Smooth muscle cell of the brain vasculature (primary cell): ENCODE results near the gene TOX3.

Source experiments
- DNase-seq: peaks from one replicate; pipeline ENCODE4 v3.0.0-alpha.2; 2012; ENCODE audit warnings: low read depth, low spot score

Gene TOX3

DNA sequence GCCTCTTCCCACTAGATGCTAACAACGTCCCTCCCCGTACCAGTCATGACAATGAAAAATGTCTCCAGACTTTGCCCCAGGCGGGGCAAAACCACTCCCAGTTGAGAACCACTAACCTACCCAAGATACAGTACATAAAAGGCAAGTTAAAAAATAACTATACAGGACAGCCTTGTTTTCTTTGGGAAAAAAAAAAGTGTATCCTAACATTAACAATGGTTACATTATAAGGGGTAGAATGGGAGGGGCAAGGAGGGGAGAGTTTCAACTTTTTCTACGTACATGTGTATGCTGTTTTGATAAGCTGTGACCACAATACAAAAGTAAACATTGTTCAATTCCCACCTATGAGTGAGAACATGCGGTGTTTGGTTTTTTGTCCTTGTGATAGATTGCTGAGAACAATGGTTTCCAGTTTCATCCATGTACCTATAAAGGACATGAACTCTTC, 94.9 kb downstream of the TOX3 start:
- DNase-seq, result no peak

DNA sequence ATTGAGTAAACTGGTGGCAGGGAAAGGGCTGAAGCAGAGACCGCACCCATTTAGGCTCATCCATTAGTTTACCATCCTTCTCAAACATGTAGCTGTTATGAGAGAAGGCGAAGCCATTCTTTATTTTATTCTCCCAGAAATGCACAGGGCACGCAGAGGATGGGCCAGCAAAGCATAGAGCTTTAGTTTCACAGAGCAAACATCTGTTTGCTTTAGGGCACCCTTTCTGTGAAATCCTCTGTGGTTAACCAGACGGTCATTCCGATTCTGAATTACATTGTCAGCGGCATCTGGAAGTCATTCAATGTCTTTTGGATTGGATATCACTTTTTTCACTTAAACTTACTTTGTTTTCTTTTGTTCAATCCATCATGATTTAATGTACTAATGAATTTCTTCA, 96.0 kb downstream of the TOX3 start:
- DNase-seq, result no peak

DNA sequence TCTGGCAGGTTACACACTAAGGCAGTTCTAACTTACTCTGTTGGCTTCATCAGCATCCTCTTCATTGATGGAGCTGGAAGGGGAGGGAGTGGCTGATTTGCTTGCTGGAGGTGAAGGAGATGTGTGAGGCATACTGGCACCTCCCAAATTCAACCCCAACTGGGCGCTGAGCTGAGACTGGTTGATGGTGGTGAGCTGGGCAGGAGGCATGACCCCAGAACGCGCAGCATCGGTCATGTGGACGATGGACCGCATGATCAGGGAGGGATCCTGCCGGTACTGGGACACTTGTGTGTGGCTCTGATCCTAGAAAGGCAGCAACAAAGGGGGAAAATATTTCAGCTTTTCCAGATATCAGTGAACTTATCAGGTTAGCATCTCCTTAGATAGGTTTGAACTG, 96.7 kb downstream of the TOX3 start:
- no peak for DNase-seq

DNA sequence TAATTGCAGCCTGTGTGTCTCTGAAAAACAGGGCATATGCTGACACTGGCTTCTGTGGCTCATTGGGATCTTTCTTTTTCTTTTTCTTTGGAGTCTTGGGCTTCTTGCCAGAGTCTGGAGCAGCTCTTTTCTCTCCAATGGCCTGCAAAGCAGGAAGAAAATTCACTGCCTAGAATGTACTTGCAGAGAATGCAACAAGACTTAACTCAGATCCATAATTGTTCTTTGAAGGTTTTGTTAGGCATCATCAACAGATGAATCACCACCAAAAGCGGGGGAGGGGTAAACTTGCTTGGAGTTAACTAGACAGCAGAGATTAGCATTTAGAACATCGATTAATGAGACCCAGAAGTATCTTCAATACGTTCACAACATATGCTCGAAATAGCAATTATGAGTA, 100.9 kb downstream of the TOX3 start:
- DNase-seq, result no peak

DNA sequence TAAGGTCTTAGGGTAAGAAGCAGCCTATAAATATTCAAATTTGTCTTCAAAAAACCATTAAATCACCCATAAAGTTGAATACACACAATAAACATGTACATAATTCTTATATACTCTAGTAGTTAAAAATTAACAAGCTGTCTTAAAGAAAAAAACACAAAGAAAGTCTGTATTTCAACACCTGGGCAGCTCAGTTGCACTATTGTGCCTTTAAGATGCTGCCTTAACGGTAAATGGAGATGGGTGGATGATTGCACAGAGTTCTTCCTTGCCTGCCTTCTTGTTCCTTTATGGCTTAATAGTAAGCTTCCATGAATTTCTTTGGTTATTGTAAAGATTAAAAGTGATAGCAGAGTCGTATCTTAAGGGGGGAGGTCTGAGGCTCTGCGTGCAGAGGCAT, 105.1 kb downstream of the TOX3 start:
- no peak for DNase-seq

DNA sequence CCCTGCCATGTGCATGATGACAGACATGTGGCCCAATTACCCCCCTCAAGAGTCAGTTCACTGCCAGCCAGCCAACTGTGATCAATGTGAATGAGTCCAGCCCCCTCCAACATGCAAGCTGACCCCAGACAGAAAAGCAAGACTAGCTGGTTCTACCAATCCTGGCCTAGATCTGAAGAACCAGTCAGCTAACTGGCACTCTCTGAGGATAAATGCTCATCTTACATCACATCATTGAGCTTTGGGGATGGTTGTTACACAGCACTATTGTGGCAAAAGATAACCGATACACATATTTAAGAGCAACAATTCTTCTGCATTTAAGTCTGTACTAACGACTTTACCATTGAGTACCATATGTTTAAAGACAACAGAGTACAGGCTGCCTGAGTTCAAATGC, 106.7 kb downstream of the TOX3 start:
- no peak for DNase-seq

DNA sequence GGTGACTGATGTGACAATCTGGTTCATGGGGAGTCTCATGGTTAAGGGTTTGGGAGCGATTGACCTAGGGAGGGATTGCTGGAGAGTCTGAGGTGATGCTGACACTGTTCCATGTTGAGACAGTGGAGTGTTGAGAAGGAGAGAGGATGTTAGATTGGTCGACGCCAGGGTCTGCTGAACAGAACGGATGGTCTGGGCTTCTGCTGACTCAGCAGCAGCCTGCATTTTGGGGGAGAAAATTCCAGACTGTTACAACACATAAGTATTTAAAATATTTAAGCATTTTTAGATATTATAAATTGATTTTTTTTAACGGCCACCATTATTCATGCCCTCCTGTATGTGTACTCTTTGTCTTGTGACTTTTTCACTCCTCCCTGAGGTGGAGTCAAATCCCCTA, 107.2 kb downstream of the TOX3 start:
- DNase-seq, result no peak

DNA sequence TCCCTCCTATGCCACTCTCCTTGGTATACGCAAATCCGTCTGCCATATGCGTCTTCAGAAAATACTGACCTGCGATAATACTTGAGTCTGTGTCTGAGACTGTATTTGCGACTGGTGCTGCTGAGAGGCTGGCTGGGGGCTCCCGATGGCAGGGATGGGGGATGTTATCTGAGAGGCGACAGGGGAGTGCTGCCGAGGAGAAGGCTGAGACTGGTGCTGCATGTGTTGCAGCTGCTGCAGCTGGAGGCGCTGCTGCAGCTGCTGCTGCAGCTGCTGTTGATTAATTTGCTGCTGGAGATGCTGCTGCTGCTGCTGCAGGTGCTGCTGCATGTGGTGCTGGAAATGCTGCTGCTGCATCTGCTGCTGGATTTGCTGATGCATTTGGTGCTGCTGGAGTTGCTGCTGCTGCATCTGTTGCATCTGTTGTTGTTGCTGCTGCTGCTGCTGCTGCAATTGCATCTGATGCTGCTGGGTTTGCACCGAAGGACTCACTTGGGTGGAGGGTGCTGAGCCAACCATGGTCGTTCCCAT, 107.7 kb downstream of the TOX3 start:
- no peak for DNase-seq

DNA sequence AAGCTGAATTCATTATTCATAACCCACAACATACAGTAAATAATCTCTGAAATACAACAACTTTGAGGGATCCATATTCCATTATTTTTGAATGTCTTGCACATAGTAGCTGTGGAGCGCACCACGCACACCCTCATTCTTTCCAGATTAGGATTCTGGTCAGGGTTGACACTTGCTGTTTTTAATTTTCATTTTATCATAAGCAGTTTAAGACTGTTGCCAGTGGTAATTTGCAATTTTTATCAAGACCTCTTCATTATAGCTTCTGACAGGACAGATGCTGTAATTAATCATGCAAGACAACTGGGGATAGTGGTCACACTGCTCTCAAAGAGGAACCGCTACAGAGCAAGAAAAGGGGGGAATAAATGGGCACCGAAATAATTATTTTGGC, 109.7 kb downstream of the TOX3 start:
- no peak for DNase-seq

DNA sequence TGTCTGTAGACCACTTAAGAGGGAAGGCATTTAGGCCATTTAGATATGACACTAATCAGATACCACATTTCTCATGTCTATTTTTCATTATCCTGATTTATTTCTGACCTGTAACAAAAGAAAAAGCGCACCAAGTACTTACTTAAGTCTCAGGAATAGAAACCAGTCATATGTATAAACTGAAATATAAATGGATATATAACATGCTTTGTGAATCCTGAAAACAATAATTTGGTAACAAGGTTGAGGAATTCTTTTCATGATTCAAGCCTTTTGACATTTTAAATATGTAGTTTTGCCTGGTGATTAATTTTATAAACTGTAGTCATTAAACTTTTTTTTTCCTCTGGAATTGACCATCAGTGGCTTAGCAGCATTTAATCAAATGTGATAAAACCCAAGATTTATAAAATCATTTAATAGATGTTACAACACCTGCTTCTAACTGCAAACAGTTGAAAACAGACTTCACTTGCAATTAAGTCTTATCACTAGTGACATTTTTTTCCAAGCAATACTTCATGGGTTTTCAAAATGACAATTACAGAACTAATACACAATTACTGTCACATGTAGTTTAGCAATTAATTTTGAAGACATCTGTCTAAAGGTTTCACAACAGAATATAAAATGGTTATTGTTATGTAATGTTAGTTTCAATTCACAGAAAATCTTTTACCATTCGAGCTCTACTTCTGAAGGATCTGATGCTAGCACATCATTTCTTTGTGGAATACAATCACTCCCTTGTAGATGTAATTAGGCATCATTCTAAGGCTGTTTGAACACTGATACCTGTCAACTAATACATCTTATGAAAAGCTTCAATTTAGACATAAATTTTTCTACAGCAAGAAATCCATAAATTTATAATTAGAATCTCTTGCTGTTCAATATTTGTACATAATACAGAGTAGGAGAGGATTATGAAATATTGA, 110.3 kb downstream of the TOX3 start:
- no peak for DNase-seq

DNA sequence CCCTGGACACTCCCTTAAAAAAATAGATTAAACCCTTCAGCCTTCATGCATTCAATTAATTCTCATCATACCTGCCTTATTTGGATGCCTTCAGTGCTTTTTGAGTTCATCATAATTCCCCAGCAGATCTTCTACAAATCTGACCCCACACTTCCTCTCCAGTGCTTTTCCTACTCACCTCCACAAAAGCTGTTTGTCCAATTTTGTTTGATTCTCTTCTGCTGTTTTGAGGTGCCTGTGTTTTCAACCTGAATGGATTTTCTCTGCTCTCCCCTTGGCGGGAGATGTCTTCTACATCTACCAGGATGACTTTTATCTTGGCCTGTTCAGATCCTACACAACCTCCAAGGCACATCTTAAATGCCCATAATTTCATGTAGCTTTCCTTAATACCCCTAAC, 112.7 kb downstream of the TOX3 start:
- no peak for DNase-seq

DNA sequence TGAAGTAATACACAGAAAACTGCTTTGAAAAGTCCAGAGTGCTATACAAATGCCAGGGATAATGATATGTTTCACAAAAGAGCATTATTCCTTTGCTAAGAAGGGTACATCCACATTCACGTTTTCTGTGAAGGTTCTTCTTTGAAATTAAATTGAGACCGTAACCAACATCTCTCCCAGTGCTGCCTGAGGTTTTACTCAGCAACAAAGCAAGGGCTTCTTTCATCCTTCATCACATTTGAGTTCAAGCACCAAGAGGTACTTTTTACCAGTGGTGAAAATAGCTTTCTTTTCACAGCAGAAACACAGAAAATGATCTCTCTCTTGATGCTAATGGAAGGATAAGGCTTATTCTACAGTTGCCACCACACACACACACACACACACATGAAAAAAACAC, 113.3 kb downstream of the TOX3 start:
- no peak for DNase-seq

DNA sequence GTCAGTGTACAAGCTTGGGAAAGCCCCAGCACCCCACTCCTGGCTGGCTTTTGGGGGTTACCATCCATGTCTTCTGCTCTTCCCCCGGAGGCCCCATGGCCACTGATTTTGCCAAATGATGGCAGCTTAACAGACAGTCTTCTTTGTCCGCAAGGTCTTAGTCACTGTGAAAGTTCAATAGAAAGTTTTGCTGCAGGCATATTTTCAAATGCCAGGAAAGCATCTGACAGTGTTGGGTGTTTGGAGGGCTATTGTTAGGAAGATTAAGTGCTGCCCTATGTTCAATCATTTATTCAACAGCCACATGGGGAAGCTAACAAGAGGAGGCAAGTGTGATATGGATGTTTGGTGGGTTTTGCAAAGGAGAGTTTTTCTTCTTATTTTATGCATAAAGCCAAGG, 122.4 kb downstream of the TOX3 start:
- DNase-seq, result no peak

DNA sequence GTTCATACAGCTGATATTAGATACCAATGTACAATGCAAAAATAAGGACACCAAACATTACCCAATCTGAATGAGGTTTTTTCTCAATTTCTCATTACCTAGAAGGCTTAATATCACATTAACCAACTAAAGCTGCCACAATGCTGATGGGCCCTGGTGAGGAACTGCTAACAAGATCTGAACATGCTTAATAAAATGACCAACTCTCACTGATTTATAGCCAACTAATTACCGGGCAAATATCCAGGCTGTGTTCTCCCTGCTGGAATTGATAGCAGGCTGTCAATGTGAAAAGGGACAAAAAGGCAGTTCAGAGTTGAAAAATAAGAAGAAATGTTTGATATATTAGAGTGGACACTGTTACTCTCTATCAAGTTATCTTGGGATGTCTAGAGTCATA, 124.6 kb downstream of the TOX3 start:
- no peak for DNase-seq

DNA sequence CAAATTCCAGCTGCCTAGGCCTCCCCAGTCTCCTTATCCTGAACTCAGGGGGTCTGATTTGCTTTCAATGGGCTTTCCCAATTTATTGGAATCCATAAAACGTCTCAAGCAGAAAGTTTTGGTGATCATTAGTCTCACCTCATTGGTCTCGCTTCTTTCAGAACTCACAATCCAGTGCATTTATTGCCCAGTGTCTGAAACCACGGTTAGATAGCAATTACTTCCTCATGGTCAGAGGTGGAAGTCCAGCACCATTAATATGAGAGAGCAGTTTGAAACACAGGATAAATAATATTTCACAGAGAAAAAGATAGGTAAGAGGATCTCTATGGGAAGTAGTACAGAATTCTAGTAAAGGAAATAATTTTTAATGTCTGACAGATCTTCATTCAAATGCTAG, 128.7 kb downstream of the TOX3 start:
- DNase-seq, result no peak

DNA sequence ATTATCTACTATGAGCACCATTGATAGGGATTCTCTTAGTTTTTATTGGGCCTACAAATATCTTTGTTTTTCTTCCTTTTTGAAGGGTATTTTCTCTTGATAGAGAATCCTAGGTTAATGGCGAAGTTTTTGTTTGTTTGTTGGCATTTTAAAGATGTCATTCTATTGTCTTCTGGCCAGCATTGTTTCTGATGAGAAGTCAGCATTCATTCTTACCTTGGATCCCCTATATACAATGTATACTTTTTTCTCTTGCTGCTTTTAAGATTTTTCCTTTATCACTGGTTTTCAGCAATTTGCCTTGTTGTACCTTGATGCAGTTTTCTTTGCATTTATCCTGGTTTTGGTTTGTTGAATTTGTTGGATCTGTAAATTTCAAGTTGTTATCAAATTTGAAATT, 130.1 kb downstream of the TOX3 start:
- DNase-seq, result no peak

DNA sequence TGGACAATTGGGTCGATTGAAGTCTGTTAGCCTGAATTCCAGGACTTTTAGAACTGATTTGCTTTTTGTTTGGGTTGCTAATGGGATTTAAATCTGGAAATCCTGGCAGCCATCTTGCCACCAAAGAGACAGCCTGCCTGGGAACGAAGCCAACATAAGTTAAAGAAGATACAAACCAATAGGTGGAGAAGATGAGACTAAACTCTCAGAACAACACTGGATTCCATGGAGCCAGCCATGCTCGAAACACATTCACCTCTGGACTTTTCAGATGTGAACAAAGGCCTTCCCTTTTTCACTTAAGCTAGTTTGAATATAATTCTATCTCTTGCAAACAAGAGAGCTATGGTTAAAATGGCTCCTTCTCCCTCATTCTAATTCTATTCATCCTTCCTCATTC, 135.9 kb downstream of the TOX3 start:
- no peak for DNase-seq

DNA sequence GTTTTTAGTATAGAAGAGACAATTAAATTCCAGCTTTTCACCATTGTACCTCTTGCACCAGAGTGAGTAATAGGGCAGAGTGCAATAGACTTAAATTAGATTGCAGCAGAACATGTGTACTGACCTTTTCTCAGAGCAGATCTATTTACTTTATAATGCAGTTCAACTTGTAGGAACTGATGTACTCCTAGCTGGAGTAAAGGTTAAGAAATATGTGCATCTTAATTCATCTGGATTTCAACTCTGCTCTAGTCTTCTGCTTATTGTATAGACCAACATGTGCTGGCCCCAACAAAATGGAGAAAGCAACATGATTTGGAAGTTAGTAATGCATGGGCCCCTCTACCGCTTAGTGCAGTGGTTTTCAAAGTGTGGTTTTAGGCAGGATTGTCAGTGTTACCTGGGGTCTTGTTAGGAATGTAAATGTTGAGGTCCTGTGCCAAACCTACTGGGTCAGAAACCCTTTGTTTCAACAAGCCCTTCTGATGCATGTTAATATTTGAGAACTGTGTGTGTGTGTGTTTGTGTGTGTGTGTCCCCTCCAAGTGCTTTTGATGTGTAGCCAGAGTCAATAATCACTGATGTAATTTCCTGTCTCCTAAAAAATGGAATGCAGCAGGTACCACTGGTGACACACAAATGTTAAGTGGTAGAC, 138.6 kb downstream of the TOX3 start:
- DNase-seq, result no peak

DNA sequence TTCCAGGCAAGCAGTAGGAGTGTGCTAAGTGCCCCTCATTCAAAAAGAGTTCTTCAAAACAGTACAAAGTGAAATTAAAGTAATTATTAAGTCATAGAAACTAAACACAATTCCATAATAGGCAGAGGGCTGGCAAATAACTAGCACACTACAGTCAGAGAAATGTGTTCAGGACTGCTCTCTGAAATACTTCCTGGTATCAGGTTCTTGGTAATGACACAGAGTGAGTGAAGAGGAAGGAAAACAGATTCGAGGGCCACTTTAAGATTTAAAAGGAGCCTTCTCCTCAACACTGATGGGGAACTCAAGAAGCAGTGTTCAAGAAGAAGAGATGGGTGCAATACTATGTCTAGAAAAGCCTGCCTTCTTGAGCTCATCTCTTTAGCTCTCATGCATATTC, 139.2 kb downstream of the TOX3 start:
- no peak for DNase-seq

DNA sequence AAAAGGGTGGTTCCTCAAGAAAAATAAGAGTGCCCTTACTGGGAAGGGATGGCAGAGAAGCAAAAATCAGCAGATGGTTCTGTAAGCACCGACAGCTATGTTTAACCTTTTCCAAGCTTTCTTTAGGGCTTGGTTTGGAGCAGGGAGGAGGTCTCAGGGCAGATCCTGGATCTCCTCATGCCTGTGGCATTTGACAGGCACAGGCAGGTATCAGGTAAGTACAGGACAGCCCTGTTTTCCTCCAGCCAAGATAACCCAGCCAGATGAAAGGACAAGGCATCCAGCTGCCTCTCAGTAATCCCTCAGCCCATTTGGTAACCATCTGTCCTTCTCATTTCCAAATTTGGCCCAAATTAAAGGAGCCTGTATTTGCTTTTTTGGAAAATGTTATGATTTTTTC, 141.5 kb downstream of the TOX3 start:
- no peak for DNase-seq

DNA sequence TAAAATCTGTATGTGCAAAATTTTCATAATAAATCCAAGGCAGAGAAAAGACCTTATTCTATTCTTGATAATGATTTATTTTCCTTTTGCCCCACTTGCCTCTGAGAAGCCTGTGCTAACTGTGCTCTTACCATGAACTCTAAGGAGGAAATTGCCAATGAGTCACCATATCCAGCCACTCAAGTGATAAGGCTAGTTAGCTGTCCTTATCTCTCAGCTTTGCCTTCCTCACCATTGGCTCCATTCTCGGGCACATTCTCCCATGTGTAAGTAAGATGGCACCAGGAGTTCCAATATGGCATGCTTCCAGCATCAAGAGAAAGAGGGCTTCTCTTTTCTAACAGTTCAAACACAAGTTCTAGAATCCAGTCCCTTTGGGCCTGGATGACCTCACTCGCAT, 142.4 kb downstream of the TOX3 start:
- no peak for DNase-seq

DNA sequence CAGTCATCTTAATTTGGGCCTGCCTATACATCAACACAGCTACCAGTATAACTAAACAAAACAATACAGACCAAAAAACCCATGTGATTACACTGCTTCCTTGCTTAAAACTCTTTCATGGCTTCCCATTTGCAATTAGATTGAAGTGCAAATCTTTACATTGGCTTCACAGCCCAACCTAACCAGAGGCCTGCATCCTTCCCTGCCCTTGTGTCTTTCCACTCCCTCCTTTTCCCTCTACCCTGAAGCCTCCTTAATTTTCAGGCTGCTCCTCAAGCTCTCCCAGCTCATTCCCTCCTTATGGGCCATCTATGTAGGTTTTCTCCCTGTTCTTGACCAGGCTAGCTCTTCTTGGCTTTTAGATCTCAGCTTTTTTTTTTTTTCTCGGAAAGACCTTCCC, 147.8 kb downstream of the TOX3 start:
- no peak for DNase-seq

DNA sequence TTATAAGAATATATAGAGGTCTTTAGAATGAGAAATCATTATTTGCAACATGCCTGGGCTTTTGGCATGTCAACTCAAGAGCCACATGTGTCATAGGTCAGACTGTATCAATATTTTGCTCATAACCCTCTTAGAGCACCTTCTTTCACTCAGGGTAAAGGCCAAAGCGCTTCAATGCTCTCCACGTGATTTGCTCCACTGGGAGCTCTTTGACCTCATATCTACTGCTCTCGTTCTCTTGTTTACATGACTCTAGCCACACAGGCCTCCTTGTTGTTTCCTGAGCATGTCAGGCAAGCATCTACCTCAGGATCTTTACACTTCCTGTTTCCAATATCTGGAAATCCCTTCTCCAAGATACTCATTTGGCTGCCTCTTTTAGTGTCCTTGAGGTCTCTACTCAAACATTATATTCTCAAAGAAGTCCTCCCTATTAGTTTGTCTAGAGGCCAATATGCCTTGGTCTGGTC, 148.4 kb downstream of the TOX3 start:
- no peak for DNase-seq
